Lower lobe of right lung (tissue), 2 donors: ENCODE measurements around the gene MED12L. TPM values are rescaled to one million over a fixed set of nuclear protein-coding genes. Genes with fewer than 3 reads are reported as not detected.

Source experiments
- ATAC-seq, 2 donors: fragments of 200-7000 bp; cut with Tn5 transposase; one replicate each; pipeline ENCODE4 v1.9.1; 2020 to 2022; ENCODE audit warnings: mild to moderate bottlenecking in 2 of 2, moderate library complexity in 2 of 2
- DNase-seq: peaks from one replicate; pipeline ENCODE4 v3.0.0-alpha.2; 2020
- H3K27ac ChIP-seq: fragments of 200-600 bp; one replicate; pipeline ENCODE4 v1.8.0; 2022
- H3K27me3 ChIP-seq: fragments of 200-600 bp; one replicate; pipeline ENCODE4 v1.8.0; 2022; ENCODE audit warnings: low read depth
- H3K36me3 ChIP-seq: fragments of 200-600 bp; one replicate; pipeline ENCODE4 v1.8.0; 2022; ENCODE audit warnings: mild to moderate bottlenecking
- H3K4me1 ChIP-seq: fragments of 200-600 bp; one replicate; pipeline ENCODE4 v1.8.0; 2022
- H3K4me3 ChIP-seq: fragments of 200-600 bp; one replicate; pipeline ENCODE4 v1.8.0; 2022; ENCODE audit warnings: mild to moderate bottlenecking
- H3K9me3 ChIP-seq: fragments of 200-600 bp; one replicate; pipeline ENCODE4 v1.8.0; 2022
- intact Hi-C: fragments of 100-400 bp; cut with DNase I; formaldehyde crosslinking; loops from one replicate; pipeline ENCODE4 v1.11.0; 2022
- total RNA-seq: library from RNA; stranded (reverse); fragmentation: NEBNext Ultra II Directional; extraction: Animal tissue kit (Norgen Biotek cat#: 25700); gene quantifications from one replicate; pipeline ENCODE4 v1.2.1, GENCODE V29; 2021
- TF ChIP-seq, protein P1 (sequence below): fragments of 200-600 bp; IDR thresholded peaks from one replicate; pipeline ENCODE4 v1.8.0; 2022; ENCODE audit warnings: antibody characterized with exemption, mild to moderate bottlenecking
- donor health status: DM: no; HTN: yes; CAD: no; lungs with severe emphysema.

MED12L gene
- total RNA-seq, 1 donor from 2014 or later, result 0.44 TPM

DNA sequence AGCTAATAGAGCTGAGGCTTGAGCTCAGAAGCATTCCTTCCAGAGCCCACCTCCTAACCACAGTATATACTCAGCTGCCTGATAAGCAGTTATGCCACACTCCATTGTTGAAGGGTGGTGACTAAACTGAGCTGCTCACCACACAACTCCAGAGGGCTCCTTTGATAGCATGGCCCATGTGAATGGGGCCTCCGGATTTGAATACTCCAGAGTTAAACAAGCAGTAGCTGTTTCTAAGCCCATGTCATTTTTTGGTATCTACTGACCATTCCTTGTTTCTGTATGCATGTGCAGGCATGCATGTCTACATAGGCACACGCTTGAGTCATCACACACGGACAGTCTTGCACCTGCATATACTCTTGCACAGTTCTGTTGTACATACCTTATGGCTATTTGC, 346.5 kb downstream of the MED12L start:
- ATAC-seq (no peak), DNase-seq (no peak)
- Histone ChIP-seq H3K27me3 (no peaks in the 10 kb centered on the region), H3K4me3 (no peak overlapping the region), H3K9me3 (no peaks in the 10 kb centered on the region), H3K4me1 (no peaks in the 10 kb centered on the region), H3K27ac (no peak overlapping the region), H3K36me3 (no peaks in the 10 kb centered on the region)
- intact Hi-C loops, result no loop called here
- TF ChIP-seq, protein P1, sequence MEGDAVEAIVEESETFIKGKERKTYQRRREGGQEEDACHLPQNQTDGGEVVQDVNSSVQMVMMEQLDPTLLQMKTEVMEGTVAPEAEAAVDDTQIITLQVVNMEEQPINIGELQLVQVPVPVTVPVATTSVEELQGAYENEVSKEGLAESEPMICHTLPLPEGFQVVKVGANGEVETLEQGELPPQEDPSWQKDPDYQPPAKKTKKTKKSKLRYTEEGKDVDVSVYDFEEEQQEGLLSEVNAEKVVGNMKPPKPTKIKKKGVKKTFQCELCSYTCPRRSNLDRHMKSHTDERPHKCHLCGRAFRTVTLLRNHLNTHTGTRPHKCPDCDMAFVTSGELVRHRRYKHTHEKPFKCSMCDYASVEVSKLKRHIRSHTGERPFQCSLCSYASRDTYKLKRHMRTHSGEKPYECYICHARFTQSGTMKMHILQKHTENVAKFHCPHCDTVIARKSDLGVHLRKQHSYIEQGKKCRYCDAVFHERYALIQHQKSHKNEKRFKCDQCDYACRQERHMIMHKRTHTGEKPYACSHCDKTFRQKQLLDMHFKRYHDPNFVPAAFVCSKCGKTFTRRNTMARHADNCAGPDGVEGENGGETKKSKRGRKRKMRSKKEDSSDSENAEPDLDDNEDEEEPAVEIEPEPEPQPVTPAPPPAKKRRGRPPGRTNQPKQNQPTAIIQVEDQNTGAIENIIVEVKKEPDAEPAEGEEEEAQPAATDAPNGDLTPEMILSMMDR, result no peak

- H3K27me3 ChIP-seq, result no peaks in the 10 kb centered on the region
- no peaks in the 10 kb centered on the region for H3K36me3 ChIP-seq
- H3K9me3 ChIP-seq, result no peaks in the 10 kb centered on the region
- no peak overlapping the region for H3K4me3 ChIP-seq
- no peaks in the 10 kb centered on the region for H3K4me1 ChIP-seq
- H3K27ac ChIP-seq, result no peak overlapping the region
- ATAC-seq, result no peak
- intact Hi-C loops, result no loop called here
- no peak for DNase-seq
- TF ChIP-seq, protein P1, result no peak
These were observed 347.3 kb downstream of the MED12L start for GRCh38 chr3:151432616-151433372.

DNA sequence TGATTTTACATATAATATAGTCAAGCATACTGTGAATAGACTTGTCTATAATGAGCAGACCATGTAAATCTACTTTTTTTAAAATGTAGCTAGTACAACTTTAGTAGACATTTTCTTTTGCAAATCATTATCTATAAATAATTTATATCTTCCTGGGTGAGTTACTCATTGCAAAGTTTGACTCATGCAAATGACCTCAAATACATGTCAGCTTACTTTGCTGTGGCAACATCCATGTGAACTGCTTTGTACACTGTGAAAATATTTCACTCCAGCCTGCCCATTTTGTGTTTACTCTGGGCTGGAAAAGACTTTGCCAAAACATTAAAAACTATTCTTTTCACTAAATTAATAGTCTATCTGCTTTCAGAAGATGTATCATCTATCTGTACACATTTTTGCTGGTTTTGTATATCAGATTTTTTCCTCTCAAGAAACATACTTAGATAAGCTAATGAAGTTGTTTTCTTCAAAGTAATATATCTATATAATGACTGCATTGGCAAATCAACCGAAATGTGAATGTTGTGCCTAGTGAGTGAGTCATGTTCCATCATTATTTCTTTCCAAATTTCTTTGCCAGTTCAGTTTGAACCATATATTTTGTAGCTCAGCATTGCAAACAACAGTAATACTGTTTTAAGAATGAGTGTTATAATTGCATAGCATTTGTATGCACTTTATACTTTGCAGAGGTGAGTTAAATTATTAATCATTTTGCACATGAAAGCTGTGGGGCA, 348.9 kb downstream of the MED12L start:
- Histone ChIP-seq H3K4me1 (no peaks in the 10 kb centered on the region), H3K36me3 (no peaks in the 10 kb centered on the region), H3K4me3 (no peak overlapping the region), H3K9me3 (no peaks in the 10 kb centered on the region), H3K27ac (no peak overlapping the region), H3K27me3 (no peaks in the 10 kb centered on the region)
- no peak for ATAC-seq
- TF ChIP-seq, protein P1, result no peak
- DNase-seq, result no peak
- intact Hi-C loops, result no loop called here

- TF ChIP-seq, protein P1, result no peak
- Histone ChIP-seq H3K4me3 (no peak overlapping the region), H3K36me3 (no peaks in the 10 kb centered on the region), H3K9me3 (no peaks in the 10 kb centered on the region), H3K27ac (no peak overlapping the region), H3K4me1 (no peaks in the 10 kb centered on the region), H3K27me3 (no peaks in the 10 kb centered on the region)
- no peak for ATAC-seq
- intact Hi-C loops, result no loop called here
- no peak for DNase-seq
These were observed 351.4 kb downstream of the MED12L start for GRCh38 chr3:151436675-151437446.

GRCh38 chr3:151437906-151438305, 352.4 kb downstream of the MED12L start:
- no peak for DNase-seq
- Histone ChIP-seq H3K9me3 (no peaks in the 10 kb centered on the region), H3K27ac (no peak overlapping the region), H3K27me3 (no peaks in the 10 kb centered on the region), H3K4me3 (no peak overlapping the region), H3K36me3 (no peaks in the 10 kb centered on the region), H3K4me1 (no peaks in the 10 kb centered on the region)
- TF ChIP-seq, protein P1, result no peak
- no peak for ATAC-seq
- intact Hi-C loops, result no loop called here
